ENCODE data around the gene FBLN2.

FBLN2 gene

GRCh38 chr3:13569641-13570390 lies 20.9 kb downstream of the FBLN2 start:
- Histone ChIP-seq H3K27me3 (ENCODE audit: control insufficient read depth in 5 of 5, insufficient read depth in 4 of 5, low read length in 5 of 5) (peaks cover 0 to 4% (median 0%) of the 10 kb centered on the region in 5 donors), H3K9ac (ENCODE audit: low read length in 5 of 5) (no peak overlapping the region), H3K4me3 (ENCODE audit: low read depth in 1 of 5, low read length in 5 of 5) (no peak overlapping the region), H3K27ac (ENCODE audit: low read depth, low read length) (peak overlapping the region; percentile 16), H3K9me3 (ENCODE audit: control insufficient read depth in 5 of 5, low read length in 5 of 5) (no peaks in the 10 kb centered on the region), H3K4me1 (ENCODE audit: control insufficient read depth in 5 of 5, insufficient read depth in 5 of 5, low read length in 5 of 5) (peaks cover 5 to 83% (median 67%) of the 10 kb centered on the region in 5 donors), H3K36me3 (ENCODE audit: control insufficient read depth in 5 of 5, insufficient read depth in 5 of 5, low read length in 5 of 5) (peaks cover 0 to 24% (median 15%) of the 10 kb centered on the region in 5 donors)

- peaks cover 0 to 24% (median 15%) of the 10 kb centered on the region in 5 donors for H3K36me3 ChIP-seq (ENCODE audit: control insufficient read depth in 5 of 5, insufficient read depth in 5 of 5, low read length in 5 of 5)
- H3K4me1 ChIP-seq (ENCODE audit: control insufficient read depth in 5 of 5, insufficient read depth in 5 of 5, low read length in 5 of 5) = peaks cover 7 to 83% (median 65%) of the 10 kb centered on the region in 5 donors
- H3K9me3 ChIP-seq (ENCODE audit: control insufficient read depth in 5 of 5, low read length in 5 of 5) = no peaks in the 10 kb centered on the region
- peaks cover 0 to 4% (median 0%) of the 10 kb centered on the region in 5 donors for H3K27me3 ChIP-seq (ENCODE audit: control insufficient read depth in 5 of 5, insufficient read depth in 4 of 5, low read length in 5 of 5)
- no peak overlapping the region for H3K4me3 ChIP-seq (ENCODE audit: low read depth in 1 of 5, low read length in 5 of 5)
- no peak overlapping the region for H3K27ac ChIP-seq (ENCODE audit: low read depth, low read length)
- peak overlapping the region in 1 of 5 donors; percentile 42 for H3K9ac ChIP-seq (ENCODE audit: low read length in 5 of 5)
Measured at GRCh38 chr3:13570391-13571194, 21.7 kb downstream of the FBLN2 start.

- H3K27me3 ChIP-seq (ENCODE audit: control insufficient read depth in 5 of 5, insufficient read depth in 4 of 5, low read length in 5 of 5) = peaks cover 0 to 4% (median 0%) of the 10 kb centered on the region in 5 donors
- H3K9ac ChIP-seq (ENCODE audit: low read length in 5 of 5) = no peak overlapping the region
- no peaks in the 10 kb centered on the region for H3K9me3 ChIP-seq (ENCODE audit: control insufficient read depth in 5 of 5, low read length in 5 of 5)
- peaks cover 0 to 24% (median 15%) of the 10 kb centered on the region in 5 donors for H3K36me3 ChIP-seq (ENCODE audit: control insufficient read depth in 5 of 5, insufficient read depth in 5 of 5, low read length in 5 of 5)
- no peak overlapping the region for H3K27ac ChIP-seq (ENCODE audit: low read depth, low read length)
- no peak overlapping the region for H3K4me3 ChIP-seq (ENCODE audit: low read depth in 1 of 5, low read length in 5 of 5)
- H3K4me1 ChIP-seq (ENCODE audit: control insufficient read depth in 5 of 5, insufficient read depth in 5 of 5, low read length in 5 of 5) = peaks cover 5 to 83% (median 65%) of the 10 kb centered on the region in 5 donors
Measured at GRCh38 chr3:13571264-13571663, 22.3 kb downstream of the FBLN2 start.

- Histone ChIP-seq H3K9me3 (ENCODE audit: control insufficient read depth in 5 of 5, low read length in 5 of 5) (no peaks in the 10 kb centered on the region), H3K36me3 (ENCODE audit: control insufficient read depth in 5 of 5, insufficient read depth in 5 of 5, low read length in 5 of 5) (peaks cover 0 to 24% (median 15%) of the 10 kb centered on the region in 5 donors), H3K27me3 (ENCODE audit: control insufficient read depth in 5 of 5, insufficient read depth in 4 of 5, low read length in 5 of 5) (peaks cover 0 to 4% (median 0%) of the 10 kb centered on the region in 5 donors), H3K9ac (ENCODE audit: low read length in 5 of 5) (peak overlapping the region in 1 of 5 donors; percentile 35), H3K4me1 (ENCODE audit: control insufficient read depth in 5 of 5, insufficient read depth in 5 of 5, low read length in 5 of 5) (peaks cover 5 to 78% (median 60%) of the 10 kb centered on the region in 5 donors), H3K4me3 (ENCODE audit: low read depth in 1 of 5, low read length in 5 of 5) (no peak overlapping the region), H3K27ac (ENCODE audit: low read depth, low read length) (peak overlapping the region; percentile 11)
Measured at GRCh38 chr3:13571831-13572750, 23.2 kb downstream of the FBLN2 start.

GRCh38 chr3:13572926-13573623 lies 24.1 kb downstream of the FBLN2 start:
- Histone ChIP-seq H3K9me3 (ENCODE audit: control insufficient read depth in 5 of 5, low read length in 5 of 5) (no peaks in the 10 kb centered on the region), H3K9ac (ENCODE audit: low read length in 5 of 5) (no peak overlapping the region), H3K4me1 (ENCODE audit: control insufficient read depth in 5 of 5, insufficient read depth in 5 of 5, low read length in 5 of 5) (peaks cover 5 to 73% (median 59%) of the 10 kb centered on the region in 5 donors), H3K27me3 (ENCODE audit: control insufficient read depth in 5 of 5, insufficient read depth in 4 of 5, low read length in 5 of 5) (peaks cover 0 to 4% (median 0%) of the 10 kb centered on the region in 5 donors), H3K27ac (ENCODE audit: low read depth, low read length) (peak overlapping the region; percentile 11), H3K4me3 (ENCODE audit: low read depth in 1 of 5, low read length in 5 of 5) (no peak overlapping the region), H3K36me3 (ENCODE audit: control insufficient read depth in 5 of 5, insufficient read depth in 5 of 5, low read length in 5 of 5) (peaks cover 0 to 24% (median 15%) of the 10 kb centered on the region in 5 donors)

GRCh38 chr3:13574083-13574797 lies 25.3 kb downstream of the FBLN2 start:
- no peaks in the 10 kb centered on the region for H3K9me3 ChIP-seq (ENCODE audit: control insufficient read depth in 5 of 5, low read length in 5 of 5)
- H3K4me1 ChIP-seq (ENCODE audit: control insufficient read depth in 5 of 5, insufficient read depth in 5 of 5, low read length in 5 of 5) = peaks cover 5 to 61% (median 50%) of the 10 kb centered on the region in 5 donors

GRCh38 chr3:13574798-13575451 lies 26.0 kb downstream of the FBLN2 start:
- Histone ChIP-seq H3K4me3 (ENCODE audit: low read depth in 1 of 5, low read length in 5 of 5) (no peak overlapping the region), H3K27me3 (ENCODE audit: control insufficient read depth in 5 of 5, insufficient read depth in 4 of 5, low read length in 5 of 5) (peaks cover 0 to 2% (median 0%) of the 10 kb centered on the region in 5 donors), H3K36me3 (ENCODE audit: control insufficient read depth in 5 of 5, insufficient read depth in 5 of 5, low read length in 5 of 5) (peaks cover 0 to 24% (median 15%) of the 10 kb centered on the region in 5 donors), H3K27ac (ENCODE audit: low read depth, low read length) (peak overlapping the region; percentile 80), H3K9ac (ENCODE audit: low read length in 5 of 5) (no peak overlapping the region), H3K4me1 (ENCODE audit: control insufficient read depth in 5 of 5, insufficient read depth in 5 of 5, low read length in 5 of 5) (peaks cover 4 to 55% (median 43%) of the 10 kb centered on the region in 5 donors), H3K9me3 (ENCODE audit: control insufficient read depth in 5 of 5, low read length in 5 of 5) (no peaks in the 10 kb centered on the region)

More at GRCh38 chr3:13574083-13574797, 25.3 kb downstream of the FBLN2 start:
- H3K36me3 ChIP-seq (ENCODE audit: control insufficient read depth in 5 of 5, insufficient read depth in 5 of 5, low read length in 5 of 5) = peaks cover 0 to 24% (median 15%) of the 10 kb centered on the region in 5 donors
- peak overlapping the region; percentile 80 for H3K27ac ChIP-seq (ENCODE audit: low read depth, low read length)
- peaks cover 0 to 4% (median 0%) of the 10 kb centered on the region in 5 donors for H3K27me3 ChIP-seq (ENCODE audit: control insufficient read depth in 5 of 5, insufficient read depth in 4 of 5, low read length in 5 of 5)
- peak overlapping the region in 1 of 5 donors; percentile 23 for H3K9ac ChIP-seq (ENCODE audit: low read length in 5 of 5)
- no peak overlapping the region for H3K4me3 ChIP-seq (ENCODE audit: low read depth in 1 of 5, low read length in 5 of 5)

- peaks cover 0 to 24% (median 12%) of the 10 kb centered on the region in 5 donors for H3K36me3 ChIP-seq (ENCODE audit: control insufficient read depth in 5 of 5, insufficient read depth in 5 of 5, low read length in 5 of 5)
- H3K27me3 ChIP-seq (ENCODE audit: control insufficient read depth in 5 of 5, insufficient read depth in 4 of 5, low read length in 5 of 5) = no peaks in the 10 kb centered on the region
- H3K9ac ChIP-seq (ENCODE audit: low read length in 5 of 5) = no peak overlapping the region
- H3K9me3 ChIP-seq (ENCODE audit: control insufficient read depth in 5 of 5, low read length in 5 of 5) = no peaks in the 10 kb centered on the region
- H3K4me3 ChIP-seq (ENCODE audit: low read depth in 1 of 5, low read length in 5 of 5) = no peak overlapping the region
- peaks cover 5 to 51% (median 39%) of the 10 kb centered on the region in 5 donors for H3K4me1 ChIP-seq (ENCODE audit: control insufficient read depth in 5 of 5, insufficient read depth in 5 of 5, low read length in 5 of 5)
- peak overlapping the region; percentile 80 for H3K27ac ChIP-seq (ENCODE audit: low read depth, low read length)
Measured at GRCh38 chr3:13575459-13576061, 26.6 kb downstream of the FBLN2 start.
